Measurements from ENCODE around the gene KIT. TPM values are rescaled to one million over a fixed set of nuclear protein-coding genes. Genes with fewer than 3 reads are reported as not detected.

The KIT gene
- total and polyA plus RNA-seq, 7 donors = 0.19 to 2.1 (median 0.92) TPM

DNA sequence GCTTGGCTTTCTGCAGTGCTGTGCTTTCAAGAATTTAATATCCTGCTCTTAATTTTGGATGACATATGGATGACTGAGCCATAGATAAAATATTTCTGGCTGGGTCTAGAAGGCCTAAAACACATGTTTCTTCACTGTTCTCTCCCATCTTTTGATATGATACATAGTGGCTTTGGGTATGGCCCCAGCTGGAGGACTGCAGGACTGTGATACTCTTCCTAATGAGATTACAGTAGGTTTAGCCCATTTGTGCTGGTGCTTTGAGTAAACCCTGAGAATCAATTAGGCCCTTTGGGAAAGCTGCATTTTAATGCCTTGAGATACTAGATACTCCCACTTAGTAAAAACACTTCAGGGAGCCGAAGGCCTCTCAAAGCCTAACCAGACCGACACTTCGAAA lies 38.0 kb downstream of the KIT start:
- intact Hi-C loops (cut with DNase I) = no loop called here
- Histone ChIP-seq H3K4me1 (no peaks in the 10 kb centered on the region), H3K27ac (no peak overlapping the region), H3K4me3 (no peak overlapping the region), H3K27me3 (ENCODE audit: insufficient read depth in 3 of 3, low read length in 2 of 3) (no peaks in the 10 kb centered on the region), H3K9me3 (no peaks in the 10 kb centered on the region), H3K36me3 (ENCODE audit: insufficient read depth in 1 of 2, low read depth in 1 of 2) (no peaks in the 10 kb centered on the region)
- no peak for DNase-seq
- WGBS, 3 donors = 75 to 87% (median 80%) methylated on average over 3 of the region's 3 CpGs
- TF ChIP-seq, protein P1, sequence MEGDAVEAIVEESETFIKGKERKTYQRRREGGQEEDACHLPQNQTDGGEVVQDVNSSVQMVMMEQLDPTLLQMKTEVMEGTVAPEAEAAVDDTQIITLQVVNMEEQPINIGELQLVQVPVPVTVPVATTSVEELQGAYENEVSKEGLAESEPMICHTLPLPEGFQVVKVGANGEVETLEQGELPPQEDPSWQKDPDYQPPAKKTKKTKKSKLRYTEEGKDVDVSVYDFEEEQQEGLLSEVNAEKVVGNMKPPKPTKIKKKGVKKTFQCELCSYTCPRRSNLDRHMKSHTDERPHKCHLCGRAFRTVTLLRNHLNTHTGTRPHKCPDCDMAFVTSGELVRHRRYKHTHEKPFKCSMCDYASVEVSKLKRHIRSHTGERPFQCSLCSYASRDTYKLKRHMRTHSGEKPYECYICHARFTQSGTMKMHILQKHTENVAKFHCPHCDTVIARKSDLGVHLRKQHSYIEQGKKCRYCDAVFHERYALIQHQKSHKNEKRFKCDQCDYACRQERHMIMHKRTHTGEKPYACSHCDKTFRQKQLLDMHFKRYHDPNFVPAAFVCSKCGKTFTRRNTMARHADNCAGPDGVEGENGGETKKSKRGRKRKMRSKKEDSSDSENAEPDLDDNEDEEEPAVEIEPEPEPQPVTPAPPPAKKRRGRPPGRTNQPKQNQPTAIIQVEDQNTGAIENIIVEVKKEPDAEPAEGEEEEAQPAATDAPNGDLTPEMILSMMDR (IDR thresholded peaks at IDR 0.05) = no peak
- no peak for ATAC-seq

DNA sequence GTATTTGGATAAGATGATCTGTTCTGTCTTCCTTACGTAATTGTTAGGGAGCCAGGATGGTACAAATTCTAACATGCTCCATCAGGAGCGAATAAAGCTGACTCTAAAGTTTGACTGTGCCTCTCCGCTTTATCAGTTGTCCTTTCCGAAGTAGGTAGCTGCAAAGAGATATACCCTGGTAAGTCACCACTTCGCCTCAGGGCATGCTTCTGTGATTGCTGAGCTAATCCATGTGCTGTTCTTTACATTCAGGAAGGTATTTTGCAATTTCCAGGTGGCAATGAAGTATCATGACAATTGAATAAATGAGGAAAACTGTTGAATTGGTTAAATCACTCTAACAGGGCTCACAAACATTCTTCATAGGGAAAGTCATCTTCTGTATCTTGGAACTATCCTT lies 38.9 kb downstream of the KIT start:
- Histone ChIP-seq H3K27me3 (ENCODE audit: insufficient read depth in 3 of 3, low read length in 2 of 3) (no peaks in the 10 kb centered on the region), H3K4me1 (no peaks in the 10 kb centered on the region), H3K27ac (no peak overlapping the region), H3K36me3 (ENCODE audit: insufficient read depth in 1 of 2, low read depth in 1 of 2) (no peaks in the 10 kb centered on the region), H3K4me3 (no peak overlapping the region), H3K9me3 (no peaks in the 10 kb centered on the region)
- DNase-seq = no peak
- intact Hi-C loops (cut with DNase I) = no loop called here
- no peak for ATAC-seq
- WGBS, 3 donors = 96 to 97% (median 96%) methylated on average over 5 of the region's 5 CpGs
- TF ChIP-seq, protein P1 (IDR thresholded peaks at IDR 0.05) = no peak

DNA sequence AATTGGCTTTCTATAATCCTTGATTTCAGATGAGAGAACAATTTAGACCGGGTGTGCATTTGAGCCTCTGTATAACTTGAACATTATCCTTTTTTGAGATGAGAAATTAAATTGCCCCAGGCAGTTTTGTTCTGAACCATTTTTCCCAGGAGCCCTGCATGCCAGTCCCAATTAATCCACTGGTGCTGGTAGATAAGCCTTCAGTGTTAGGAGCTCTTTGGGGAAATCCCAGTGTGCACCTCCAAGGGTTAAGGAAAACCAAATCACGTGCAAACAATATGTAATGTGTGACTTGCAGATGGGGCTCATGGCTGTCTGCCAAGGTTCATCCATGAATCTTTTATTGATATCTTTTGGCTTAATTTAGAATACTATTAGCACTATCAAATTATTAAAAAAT lies 43.2 kb downstream of the KIT start:
- Histone ChIP-seq H3K4me3 (no peak overlapping the region), H3K36me3 (ENCODE audit: insufficient read depth in 1 of 2, low read depth in 1 of 2) (no peaks in the 10 kb centered on the region), H3K9me3 (no peaks in the 10 kb centered on the region), H3K27ac (no peak overlapping the region), H3K4me1 (no peaks in the 10 kb centered on the region), H3K27me3 (ENCODE audit: insufficient read depth in 3 of 3, low read length in 2 of 3) (no peaks in the 10 kb centered on the region)
- WGBS, 3 donors = 10 to 21% (median 13%) methylated on average over 2 of the region's 2 CpGs
- intact Hi-C loops (cut with DNase I) = no loop called here
- TF ChIP-seq, protein P1 (IDR thresholded peaks at IDR 0.05) = no peak
- no peak for DNase-seq
- ATAC-seq = no peak

DNA sequence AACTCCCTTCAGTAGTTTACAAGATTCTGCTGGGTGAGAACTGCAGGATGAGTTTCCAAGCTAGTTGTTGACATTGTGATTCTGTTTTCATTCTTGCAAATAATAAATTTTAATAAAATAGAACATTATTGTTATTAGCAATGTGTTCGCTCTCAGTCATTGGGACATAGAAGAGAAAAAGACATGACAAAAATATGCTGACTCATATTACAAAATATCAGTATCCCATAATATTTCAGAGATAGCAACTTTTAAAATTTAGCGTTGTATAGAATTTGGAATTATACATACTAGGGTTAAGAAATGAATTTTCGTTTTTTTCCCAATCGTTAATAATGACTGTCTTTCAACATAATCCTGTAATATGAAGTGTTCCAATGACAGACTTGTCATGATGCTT lies 45.4 kb downstream of the KIT start:
- TF ChIP-seq, protein P1 (IDR thresholded peaks at IDR 0.05) = no peak
- Histone ChIP-seq H3K36me3 (ENCODE audit: insufficient read depth in 1 of 2, low read depth in 1 of 2) (no peaks in the 10 kb centered on the region), H3K4me3 (no peak overlapping the region), H3K4me1 (no peaks in the 10 kb centered on the region), H3K9me3 (no peaks in the 10 kb centered on the region), H3K27ac (no peak overlapping the region), H3K27me3 (ENCODE audit: insufficient read depth in 3 of 3, low read length in 2 of 3) (no peaks in the 10 kb centered on the region)
- DNase-seq (no peak), ATAC-seq (no peak)
- intact Hi-C loops (cut with DNase I) = no loop called here
- WGBS, 3 donors = 95% methylated on average over 4 of the region's 4 CpGs

DNA sequence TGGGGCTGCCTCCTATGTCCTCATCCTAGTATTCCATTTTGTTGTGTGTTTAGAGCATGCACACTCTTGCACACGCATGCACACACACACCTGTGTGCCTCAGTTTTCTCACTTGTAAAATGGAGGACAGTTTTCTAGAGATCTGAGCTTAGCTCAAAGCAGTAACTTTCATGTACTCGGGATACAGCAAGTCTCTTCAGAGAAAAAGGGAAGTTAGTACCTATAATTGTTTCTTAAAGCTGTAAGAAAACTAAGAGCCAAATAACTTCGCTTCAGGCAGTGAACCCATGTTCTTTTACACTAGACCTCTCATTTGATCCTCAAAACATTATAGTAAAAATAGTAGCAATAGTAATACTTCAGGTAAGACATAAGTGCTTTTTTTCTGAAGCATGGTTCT lies 49.6 kb downstream of the KIT start:
- no peak for ATAC-seq

More for the DNA sequence above, 49.6 kb downstream of the KIT start:
- H3K27me3 ChIP-seq (ENCODE audit: insufficient read depth in 3 of 3, low read length in 2 of 3) = no peaks in the 10 kb centered on the region
- WGBS, 3 donors = 92 to 97% (median 94%) methylated on average over 3 of the region's 3 CpGs
- no peaks in the 10 kb centered on the region for H3K36me3 ChIP-seq (ENCODE audit: insufficient read depth in 1 of 2, low read depth in 1 of 2)
- no peak overlapping the region for H3K4me3 ChIP-seq
- TF ChIP-seq, protein P1 (IDR thresholded peaks at IDR 0.05) = no peak
- H3K9me3 ChIP-seq = no peaks in the 10 kb centered on the region
- no peak for DNase-seq
- intact Hi-C loops (cut with DNase I) = no loop called here
- H3K4me1 ChIP-seq = no peaks in the 10 kb centered on the region
- no peak overlapping the region for H3K27ac ChIP-seq

Data from psoas muscle (tissue), 8 donors.